ENCODE results near the gene SLC6A9. TPM values are rescaled to one million over a fixed set of nuclear protein-coding genes. Genes with fewer than 3 reads are reported as not detected.

Gene SLC6A9
- 7.7 and 11.0 TPM in 2 replicates for total RNA-seq

GRCh38 chr1:44031252-44032169, at the start of gene SLC6A9:
SLC6A9 (minus strand) TSS chr1:44031462; CDS start chr1:44024277, 7,185 bp downstream.

GRCh38 chr1:43991476-43992231, 39.6 kb downstream of the SLC6A9 start, which contains the start of gene CCDC24:
CCDC24 (plus strand) TSS chr1:43991599; CDS start chr1:43991879, 280 bp downstream.

GRCh38 chr1:43978551-43979260, 52.6 kb downstream of the SLC6A9 start, which contains the start of gene B4GALT2:
B4GALT2 (plus strand) TSS chr1:43979210; CDS start chr1:43981161, 1,951 bp downstream.

GRCh38 chr1:43974443-43975248, 56.6 kb downstream of the SLC6A9 start, which contains the start of gene ATP6V0B:
ATP6V0B (plus strand) TSS chr1:43974960; CDS start chr1:43975041, 81 bp downstream.

GRCh38 chr1:43969746-43970466, 61.4 kb downstream of the SLC6A9 start, which contains the start of gene DPH2:
DPH2 (plus strand) TSS chr1:43970010; CDS start chr1:43970176, 166 bp downstream.

Other genes starting within 250 kb of the SLC6A9 start
- gene ARTN, start 97.7 kb downstream of the SLC6A9 start, total RNA-seq, result 0.30 TPM in 1 of 2 replicates, not detected in the other
- 19.0 and 27.9 TPM in 2 replicates for gene IPO13, start 84.5 kb downstream of the SLC6A9 start, total RNA-seq
- gene DPH2, start 61.5 kb downstream of the SLC6A9 start, total RNA-seq, result 13.4 and 19.6 TPM in 2 replicates
- 74.9 and 154 TPM in 2 replicates for gene ATP6V0B, start 56.5 kb downstream of the SLC6A9 start, total RNA-seq
- gene B4GALT2, start 52.3 kb downstream of the SLC6A9 start, total RNA-seq, result 78.9 and 84.0 TPM in 2 replicates
- 3.3 and 4.8 TPM in 2 replicates for gene CCDC24, start 39.9 kb downstream of the SLC6A9 start, total RNA-seq
- gene KLF17, start 87.4 kb upstream of the SLC6A9 start, total RNA-seq, result 0.05 TPM in 1 of 2 replicates, not detected in the other
- gene KLF18, start 110.2 kb upstream of the SLC6A9 start, total RNA-seq, result not detected in 2 replicates
- 11.3 and 18.1 TPM in 2 replicates for gene DMAP1, start 182.0 kb upstream of the SLC6A9 start, total RNA-seq